Anterior cingulate cortex (tissue), 58 donors: ENCODE data around the gene PCAT6.

Source experiments
- DNase-seq, 58 donors: peaks; one replicate each; lab custom pipeline; 2025; lab: John Stamatoyannopoulos, UW

The PCAT6 gene

DNA sequence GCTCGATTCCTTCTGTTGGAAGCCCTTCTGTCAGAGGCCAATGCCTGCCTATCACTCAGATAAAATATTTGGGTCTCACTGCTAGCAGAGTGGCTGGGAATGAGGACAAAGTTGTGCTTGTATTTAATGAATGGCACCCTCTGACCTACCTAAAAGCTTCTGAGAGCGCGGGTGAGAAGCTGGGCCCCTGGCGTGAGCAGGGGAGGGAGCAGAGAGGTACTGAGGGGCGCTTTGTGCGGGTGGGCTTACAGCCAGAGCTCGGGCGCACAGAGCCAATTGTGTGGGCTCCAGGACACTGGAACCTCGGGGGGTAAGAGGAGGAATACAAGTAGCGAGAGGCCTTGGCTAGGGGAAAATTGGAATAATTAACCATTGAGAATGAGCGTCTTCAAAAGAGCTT is 32.3 kb downstream of the PCAT6 start:
- peak in 33 of 58 donors; percentile 3 to 84 (median 35) for DNase-seq

DNA sequence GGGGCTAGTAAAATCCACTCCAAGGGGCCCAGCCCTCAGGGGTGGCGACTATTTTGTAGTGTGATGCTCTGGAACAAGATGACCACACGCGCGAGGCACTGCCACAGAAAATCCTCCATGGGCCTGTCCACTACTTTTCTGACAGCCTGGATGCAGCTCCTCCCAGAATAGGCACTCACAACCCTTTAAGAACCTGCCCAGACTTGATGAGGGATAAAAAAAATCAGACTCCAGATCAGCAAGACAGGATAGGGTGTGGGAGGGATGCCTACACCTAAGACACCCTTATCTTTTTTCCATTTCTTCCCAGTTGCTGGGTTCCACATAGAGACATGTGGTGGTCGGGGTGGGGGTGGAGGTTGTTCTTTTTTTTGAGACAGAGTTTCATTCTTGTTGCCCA is 33.5 kb downstream of the PCAT6 start:
- no peak for DNase-seq

DNA sequence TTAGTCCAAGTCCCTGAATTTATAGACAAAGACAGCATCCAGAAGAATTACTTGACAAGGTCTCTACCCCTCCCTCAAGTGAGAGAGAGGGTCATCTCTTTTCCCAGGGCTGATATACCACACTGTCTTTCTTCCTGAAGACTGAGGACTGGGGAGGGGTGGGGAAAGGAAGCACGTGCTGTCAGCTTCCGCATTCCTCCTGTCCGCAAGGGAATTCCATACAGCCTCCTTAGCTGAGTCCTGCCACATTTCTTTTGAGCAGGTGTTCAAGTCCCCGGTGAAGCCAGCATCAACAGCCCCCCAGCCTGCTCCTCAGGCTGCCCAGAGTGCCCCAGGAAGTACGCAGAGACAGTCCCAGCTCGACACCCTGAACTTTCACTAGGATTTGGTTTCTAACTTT is 34.2 kb downstream of the PCAT6 start:
- no peak for DNase-seq

GRCh38 chr1:202848191-202848542 is 37.4 kb downstream of the PCAT6 start:
- peak in 15 of 58 donors; percentile 6 to 64 (median 35) for DNase-seq

DNA sequence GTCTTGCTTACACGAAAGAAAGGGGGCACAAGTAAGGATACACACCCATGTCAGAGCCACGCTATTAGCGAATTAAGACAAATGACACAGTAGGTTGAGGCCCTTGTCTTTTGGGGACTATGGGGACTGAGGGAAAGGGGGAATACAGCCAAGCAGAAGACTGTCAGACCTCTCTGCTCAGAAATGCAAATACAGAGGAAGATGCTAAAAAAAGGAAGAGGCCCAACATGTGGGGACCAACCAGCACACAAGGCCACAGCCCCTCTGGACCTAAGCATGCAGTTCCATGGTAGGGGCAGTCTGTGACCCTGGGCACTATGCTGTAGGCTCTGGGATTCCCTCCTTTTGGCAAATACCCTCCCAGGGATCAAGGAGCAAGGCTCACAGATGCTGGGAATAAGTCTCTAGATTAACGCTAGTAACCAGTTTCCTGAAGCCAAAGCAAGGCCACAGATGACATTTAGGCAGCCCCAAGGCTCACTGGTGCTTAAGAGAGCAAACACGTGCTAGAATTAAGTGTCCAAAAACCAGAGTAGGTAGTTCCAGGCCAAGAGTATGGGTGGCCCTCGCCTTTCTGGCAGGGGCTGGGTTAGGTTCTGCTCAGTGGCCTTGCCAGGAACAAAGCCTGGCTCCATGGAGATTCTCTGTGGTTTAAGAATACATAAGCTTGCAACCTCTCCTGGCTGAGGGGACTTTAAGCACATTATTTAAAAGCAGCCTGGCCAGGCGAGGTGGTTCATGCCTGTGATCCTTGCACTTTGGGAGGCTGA is 40.0 kb downstream of the PCAT6 start:
- DNase-seq = peak in 7 of 58 donors; percentile 8 to 50 (median 21)

- DNase-seq = peak in 1 of 58 donors; percentile 5
Measured at GRCh38 chr1:202852163-202852904, 41.6 kb downstream of the PCAT6 start.

DNA sequence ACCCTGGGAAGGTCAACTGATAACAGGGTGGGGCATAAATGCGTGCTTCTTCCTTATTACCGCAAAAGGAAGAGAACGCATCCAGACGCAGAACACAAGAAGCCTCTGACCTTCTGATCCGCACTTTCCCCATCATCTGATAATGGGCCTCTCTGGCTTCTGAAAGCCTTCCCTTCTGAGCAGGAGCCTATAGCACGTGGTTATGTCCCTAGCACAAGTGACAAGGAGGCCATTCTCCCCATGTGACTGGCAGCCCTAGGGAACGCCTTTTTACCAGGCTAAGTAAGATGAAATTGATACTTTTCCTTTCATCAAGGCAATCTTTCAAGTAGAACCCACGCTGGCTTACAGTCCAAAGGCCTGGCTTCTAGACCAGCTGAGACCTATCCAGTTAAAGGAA is 44.0 kb downstream of the PCAT6 start:
- DNase-seq = no peak

GRCh38 chr1:202856014-202856413 is 45.3 kb downstream of the PCAT6 start:
- no peak for DNase-seq

DNA sequence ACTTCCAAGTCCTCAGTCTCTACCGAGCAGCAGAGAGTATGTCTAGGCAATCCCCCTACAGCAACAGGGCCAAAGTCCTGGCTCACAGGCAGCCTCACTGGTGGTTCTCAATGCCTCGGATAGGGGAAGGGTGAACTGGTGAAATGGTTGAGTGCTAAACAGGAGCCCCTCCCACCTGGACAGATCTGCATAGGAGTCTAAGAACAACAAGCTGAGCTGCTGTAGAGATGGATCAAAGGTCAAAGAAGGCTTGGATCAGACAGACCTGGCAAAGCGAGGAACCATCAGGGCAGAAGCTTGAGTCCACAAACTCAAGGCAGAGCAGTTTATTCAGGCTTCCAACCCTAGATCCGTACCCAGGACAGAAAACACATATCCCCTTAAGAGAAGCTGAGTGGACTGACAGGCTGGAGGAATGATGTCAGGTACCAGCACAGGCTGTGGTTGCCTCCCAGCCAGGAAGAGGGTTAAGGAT is 46.4 kb downstream of the PCAT6 start:
- no peak for DNase-seq

DNA sequence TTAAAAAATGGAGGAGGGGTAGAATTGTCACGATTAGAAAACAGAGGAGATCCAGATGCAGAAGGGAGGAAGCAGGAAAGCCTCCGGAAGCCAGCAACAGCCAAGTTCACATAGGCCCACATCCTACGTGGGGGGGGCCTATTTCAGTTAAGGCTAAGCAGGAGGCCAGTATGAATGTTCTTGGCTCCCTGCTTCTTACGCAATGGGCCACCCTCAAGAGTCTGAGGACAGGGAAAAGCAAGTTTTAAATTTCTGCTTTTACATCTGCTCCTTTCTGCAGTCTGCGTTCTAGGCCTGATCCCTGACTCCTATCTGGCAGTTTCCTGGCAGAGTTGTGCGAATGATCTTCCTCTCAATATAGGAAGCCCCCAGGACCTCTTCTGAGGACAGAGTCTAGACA is 47.6 kb downstream of the PCAT6 start:
- no peak for DNase-seq

- DNase-seq = no peak
Measured at GRCh38 chr1:202858789-202859414, 48.1 kb downstream of the PCAT6 start.

DNA sequence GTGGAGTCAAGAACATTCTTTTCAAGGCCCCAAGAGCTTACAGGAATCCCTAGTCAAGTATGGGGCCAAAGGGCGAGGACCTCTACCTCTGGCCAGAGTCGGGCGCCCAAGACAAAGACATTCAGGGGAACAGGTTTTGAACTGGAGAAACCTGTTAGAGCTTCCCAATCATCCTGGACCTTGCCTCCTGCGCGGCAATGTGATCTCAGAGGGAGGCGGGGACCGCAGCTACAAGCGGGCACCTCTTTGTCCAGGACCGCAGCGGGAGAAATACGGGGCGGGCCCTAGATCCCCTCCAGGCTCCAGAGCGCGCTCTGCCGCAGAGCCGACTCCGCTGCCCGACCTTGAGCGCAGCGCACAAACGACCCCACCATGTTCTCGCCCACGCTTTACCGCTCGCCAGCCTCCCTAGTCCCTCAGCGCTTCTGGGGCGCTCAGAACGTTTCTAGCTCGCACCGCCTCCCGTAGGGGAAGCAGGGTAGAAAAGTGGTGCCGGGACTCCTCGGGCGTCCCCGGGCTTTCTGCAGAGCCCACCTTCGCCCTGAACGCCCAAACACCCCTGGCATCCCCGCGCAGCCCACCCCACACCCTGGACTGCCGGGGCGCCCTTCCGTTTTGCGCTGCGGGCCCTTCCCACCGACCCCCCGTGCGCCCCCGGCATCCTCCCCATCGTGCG is 50.1 kb downstream of the PCAT6 start:
- DNase-seq = peak in 18 of 58 donors; percentile 8 to 63 (median 35)
